HT1080 (cell line): ENCODE results near the gene LMX1A. TPM values are rescaled to one million over a fixed set of nuclear protein-coding genes. Genes with fewer than 3 reads are reported as not detected.

Experiments used
- DNase-seq: peaks from one replicate; pipeline ENCODE4 v3.0.0-alpha.2; 2015; ENCODE audit warnings: low read depth
- total RNA-seq: library from RNA; depleted of rRNA; stranded (reverse); fragments of >200 nt; shearing (Covaris generic); gene quantifications from 2 replicates; pipeline ENCODE4 v1.2.3, GENCODE V29; 2014

The LMX1A gene
- total RNA-seq, 1 experiment from 2014 or later, result not detected

DNA sequence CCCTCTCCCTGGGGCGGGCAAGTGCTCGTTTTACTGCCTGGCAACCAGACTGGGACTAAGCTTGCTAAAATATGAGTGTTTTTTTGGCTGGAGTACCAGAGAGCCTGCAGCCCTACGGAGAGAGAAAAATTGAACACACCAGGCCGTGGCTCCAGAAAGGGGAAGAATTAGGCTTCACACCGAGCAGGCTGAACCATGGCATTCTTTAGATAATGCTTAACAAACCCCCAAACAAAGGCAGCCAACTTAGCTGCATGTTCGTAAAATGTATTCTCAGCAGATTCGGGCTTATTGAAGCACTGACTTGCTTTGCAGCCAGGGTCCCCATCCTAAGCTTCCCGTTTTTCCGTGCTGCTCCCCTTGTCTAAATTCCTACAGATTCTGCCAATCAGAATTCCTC lies 76.6 kb downstream of the LMX1A start:
- DNase-seq, result no peak

DNA sequence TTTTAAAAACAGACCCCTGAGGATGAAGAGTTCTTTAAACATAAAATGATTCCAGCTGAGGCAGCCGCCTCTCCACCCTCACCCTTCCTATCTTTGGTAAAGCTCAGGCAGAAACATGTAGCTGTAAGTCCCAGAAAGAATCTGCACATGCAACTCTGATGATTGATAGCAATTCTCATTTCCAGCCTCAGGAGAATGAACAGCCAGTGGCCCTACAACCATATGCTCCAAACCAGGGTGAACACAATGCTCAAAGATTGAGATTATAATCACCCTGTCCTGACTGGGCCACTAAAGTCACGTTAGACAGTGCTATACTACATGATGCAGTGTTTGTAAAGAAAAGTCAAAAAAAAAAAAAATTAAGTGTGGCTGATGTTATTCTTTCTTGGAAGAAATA lies 80.2 kb downstream of the LMX1A start:
- no peak for DNase-seq

GRCh38 chr1:165265196-165265838 lies 91.2 kb downstream of the LMX1A start:
- DNase-seq, result no peak

DNA sequence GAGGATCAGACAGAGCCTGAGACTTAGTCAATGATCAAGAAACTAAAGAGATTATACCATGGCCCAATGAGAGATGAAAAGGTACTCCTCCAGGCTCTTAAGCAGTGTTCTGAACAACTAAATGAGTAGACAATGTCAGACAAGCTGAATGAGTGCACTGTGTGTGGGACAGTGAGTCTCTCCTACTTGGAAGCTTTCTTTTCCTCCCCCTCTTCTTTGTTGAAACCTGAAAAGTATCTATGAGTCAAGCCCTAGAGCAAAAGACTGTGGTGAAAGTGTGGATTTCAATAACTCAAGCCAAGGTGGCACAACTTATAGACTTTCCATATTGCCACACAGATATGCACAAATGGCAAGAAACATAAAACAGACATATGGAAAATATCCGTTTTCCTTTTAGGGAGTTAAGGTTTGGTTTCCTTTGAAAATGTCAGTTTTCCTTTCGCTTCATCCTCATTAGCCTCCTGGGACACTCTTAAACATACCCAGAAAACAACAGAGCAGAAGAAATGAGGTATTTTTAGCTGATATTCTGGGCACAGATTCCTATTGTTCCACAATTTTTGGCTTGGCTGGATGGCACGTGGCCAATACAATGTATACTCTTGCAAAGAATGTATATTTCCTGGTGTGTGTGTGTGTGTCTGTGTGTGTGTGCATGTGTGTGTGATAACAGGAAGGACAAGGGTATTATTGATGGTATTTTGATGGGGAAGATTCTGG lies 96.6 kb downstream of the LMX1A start:
- DNase-seq, result no peak

- DNase-seq, result no peak
Observed at GRCh38 chr1:165259236-165259635, 97.3 kb downstream of the LMX1A start.

- peak; percentile 50 for DNase-seq
Observed at GRCh38 chr1:165257969-165258459, 98.5 kb downstream of the LMX1A start.

GRCh38 chr1:165254896-165255625 lies 101.5 kb downstream of the LMX1A start:
- DNase-seq, result no peak

- no peak for DNase-seq
Observed at GRCh38 chr1:165254376-165254775, 102.1 kb downstream of the LMX1A start.

DNA sequence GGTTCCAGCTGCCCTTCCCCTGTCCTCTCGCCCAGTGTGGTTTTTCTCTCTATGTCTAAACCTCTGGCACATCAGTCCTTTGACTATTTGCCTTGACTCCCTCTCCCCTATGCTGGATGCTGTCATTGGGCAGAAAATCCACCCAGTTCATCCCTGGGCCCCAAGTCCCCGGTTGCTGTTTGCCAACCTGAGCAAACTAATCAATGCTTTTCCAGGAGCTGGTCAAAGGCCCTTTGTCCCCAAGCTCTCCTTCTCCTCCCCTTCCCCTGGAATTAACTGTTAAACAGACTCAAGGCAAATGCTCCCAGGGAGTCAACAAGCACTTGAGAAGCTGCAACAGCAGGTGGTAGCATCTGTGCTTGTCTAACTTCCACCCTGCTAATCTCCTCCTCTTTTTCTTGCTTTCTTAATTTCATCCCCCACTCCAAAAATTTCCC lies 102.7 kb downstream of the LMX1A start:
- no peak for DNase-seq

- no peak for DNase-seq
Observed at GRCh38 chr1:165248969-165249571, 107.4 kb downstream of the LMX1A start.

GRCh38 chr1:165241952-165242351 lies 114.6 kb downstream of the LMX1A start:
- no peak for DNase-seq

DNA sequence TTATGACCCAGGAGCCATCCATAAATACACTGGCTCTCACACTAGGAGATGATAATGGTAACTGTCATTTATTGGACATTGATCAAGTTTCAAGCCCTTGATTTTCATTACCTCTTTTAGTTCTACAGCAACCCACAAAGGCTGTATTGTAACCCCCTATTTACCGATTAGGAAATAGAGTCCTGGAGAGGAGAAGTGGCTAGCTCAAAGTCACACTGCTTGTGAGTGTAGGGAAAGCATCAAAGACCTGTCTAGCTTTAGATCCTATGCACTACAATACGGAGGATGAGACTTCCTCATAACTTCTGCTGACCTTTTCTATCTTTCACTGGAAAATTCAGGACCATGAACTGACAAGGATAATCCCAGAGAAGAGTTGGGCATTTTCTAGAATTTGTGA lies 115.2 kb downstream of the LMX1A start:
- DNase-seq, result no peak

DNA sequence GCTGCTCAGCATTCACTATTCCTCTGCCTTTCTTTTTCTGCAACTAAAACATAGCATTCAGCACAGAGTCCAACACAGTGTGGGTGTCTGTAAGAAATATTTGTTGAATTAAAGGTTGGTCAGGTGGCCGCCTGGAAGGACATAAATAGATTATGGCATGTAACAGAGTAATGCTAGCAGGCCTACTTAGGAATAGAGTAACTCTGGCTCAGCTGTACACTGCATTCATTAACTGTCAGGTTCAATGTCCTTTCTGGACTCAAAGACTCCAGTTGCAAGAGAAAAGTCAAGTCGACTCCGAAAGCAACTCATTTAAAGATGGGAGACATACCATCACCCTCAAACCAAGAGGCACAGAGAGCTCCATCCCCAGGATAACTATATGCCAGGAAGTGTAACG lies 116.0 kb downstream of the LMX1A start:
- no peak for DNase-seq

- no peak for DNase-seq
Observed at GRCh38 chr1:165239873-165240272, 116.6 kb downstream of the LMX1A start.

DNA sequence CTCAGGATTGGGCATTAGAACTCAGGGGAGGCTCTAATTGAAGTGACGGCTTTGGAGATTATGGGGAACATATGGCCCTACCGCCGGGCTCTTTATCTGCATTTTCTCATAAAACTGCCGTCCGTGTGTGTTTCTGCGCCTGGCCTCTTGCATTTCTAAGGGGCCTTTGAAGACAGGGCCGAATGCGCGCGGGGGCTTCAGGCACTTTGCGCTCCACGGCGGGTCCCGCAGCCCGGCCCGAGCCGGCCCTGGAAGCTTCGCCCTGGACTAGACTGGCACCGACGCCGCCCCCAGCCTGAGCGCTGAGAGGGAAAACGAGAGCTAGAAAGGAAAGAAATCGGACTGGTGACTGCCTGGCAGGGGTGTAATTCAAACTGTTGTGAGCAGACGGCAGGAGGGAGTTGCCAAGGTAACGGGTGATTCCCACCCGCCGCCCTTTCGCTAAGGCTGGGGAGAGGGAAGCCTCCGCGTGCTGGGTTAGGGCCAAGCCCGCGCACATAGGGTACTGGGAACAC lies 120.7 kb downstream of the LMX1A start:
- DNase-seq, result no peak

- no peak for DNase-seq
Observed at GRCh38 chr1:165235155-165235776, 121.2 kb downstream of the LMX1A start.

- DNase-seq, result no peak
Observed at GRCh38 chr1:165234149-165234548, 122.4 kb downstream of the LMX1A start.

DNA sequence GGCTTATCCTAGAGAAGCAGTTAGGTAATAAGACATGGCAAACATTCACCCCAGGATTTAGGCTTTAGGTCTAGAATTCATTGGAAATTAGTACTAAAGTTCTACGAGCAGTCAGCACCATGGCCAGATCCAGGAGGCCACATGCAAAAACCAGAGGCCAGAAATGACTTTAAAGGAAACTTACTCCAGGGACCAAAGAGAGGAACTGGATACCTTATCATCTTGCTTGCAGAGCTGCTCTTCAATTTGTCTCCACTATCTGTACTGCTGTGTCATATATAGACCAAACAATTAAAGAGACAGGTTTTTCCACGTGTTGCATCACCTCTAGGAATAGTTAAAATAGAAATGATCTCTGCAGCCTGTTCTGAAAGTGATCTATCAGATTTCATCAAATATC lies 127.8 kb downstream of the LMX1A start:
- no peak for DNase-seq

DNA sequence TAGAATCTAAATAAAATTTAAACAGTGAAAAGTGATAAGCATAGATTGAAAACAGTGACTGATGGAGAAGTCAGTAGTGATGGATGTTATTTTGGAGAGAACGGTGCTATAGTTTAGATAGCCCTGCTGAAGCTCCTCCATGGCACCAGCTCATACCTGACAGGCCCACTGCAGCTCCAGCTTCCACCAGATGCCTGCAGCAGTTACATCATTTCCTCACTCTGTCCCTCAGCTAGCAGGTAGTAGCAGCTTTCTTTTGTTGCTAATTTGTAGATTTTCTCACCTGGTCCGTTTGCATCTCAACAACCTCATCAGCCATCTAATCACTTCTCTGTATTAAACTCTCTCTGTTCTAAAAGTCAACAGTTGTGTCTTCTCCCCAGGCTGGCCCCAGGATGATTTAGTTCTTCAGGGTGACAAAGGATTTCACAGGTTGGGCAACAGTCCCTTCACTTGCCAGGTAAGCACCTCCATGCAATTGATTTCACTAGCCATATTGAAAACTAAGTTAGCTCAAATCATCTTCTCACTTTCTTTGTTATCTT lies 128.3 kb downstream of the LMX1A start:
- DNase-seq, result no peak

DNA sequence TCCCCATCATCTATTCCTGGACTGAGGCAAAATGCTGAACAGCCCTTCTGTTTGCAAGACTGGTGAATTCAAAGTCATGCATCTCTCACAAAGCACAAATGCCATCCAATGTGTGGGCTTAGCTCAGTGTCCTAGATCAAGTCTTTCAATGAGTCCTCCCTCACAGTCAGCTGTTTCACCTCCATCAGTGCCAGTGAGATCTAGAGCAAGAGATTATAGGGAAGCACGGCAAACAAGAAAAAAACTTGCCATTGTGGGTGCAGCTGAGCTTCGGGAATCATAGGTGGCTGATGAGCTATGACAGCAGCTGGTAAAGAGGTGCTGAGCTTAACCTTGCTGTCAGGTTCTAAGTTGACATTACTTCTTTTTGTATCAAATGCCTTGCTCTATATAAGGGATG lies 130.2 kb downstream of the LMX1A start:
- DNase-seq, result no peak

DNA sequence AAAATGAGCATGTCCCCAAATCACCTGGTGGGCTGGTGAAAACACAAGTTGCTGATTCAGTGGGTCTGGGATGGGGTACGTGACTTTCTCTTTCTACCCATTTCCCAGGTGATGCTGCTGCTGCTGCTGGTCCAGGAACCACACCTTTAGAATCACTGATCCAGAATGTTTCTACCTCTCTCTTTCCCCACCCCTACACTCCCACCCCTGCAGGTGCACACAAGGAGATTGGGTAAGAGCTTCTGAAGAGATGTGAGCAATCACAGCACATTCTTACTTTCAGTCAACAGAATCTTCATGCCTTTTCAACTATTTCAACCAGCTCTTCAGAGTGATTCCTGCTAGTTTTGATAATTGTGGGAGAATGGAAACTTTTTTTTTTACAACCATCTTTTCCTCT lies 130.9 kb downstream of the LMX1A start:
- no peak for DNase-seq
